H1 (cell line): ENCODE data around the gene NPSR1. TPM values are rescaled to one million over a fixed set of nuclear protein-coding genes. Genes with fewer than 3 reads are reported as not detected.

Experiments
- SIN3A ChIP-seq, 2 experiments: IDR thresholded peaks in 1 of 2; conservative IDR thresholded peaks in 1 of 2; 2 replicates each; pipeline ENCODE4 v1.6.1; 2011 to 2012; ENCODE audit warnings: low read length in 2 of 2, improper control_type of control experiment in 1 of 2, low read depth in 1 of 2, mild to moderate bottlenecking in 1 of 2
- polyA plus RNA-seq, 7 experiments: library from polyadenylated mRNA; depleted of rRNA in 3 of 7; stranded (reverse) in 5 of 7; unstranded in 2 of 7; fragments of >200 nt in 5 of 7; fragments of 200-250 nt in 2 of 7; gene quantifications; 1 replicate in 5 of 7; 2 replicates in 1 of 7; 4 replicates in 1 of 7; pipeline versions ENCODE4 v1.2.1 to v1.2.3, GENCODE V29; 2011 to 2013; ENCODE audit warnings: missing spikeins in 2 of 7, mixed read lengths in 2 of 7
- total RNA-seq: library from RNA; stranded (reverse); fragmentation: NEBNext Ultra II Directional; extraction: Animal tissue kit (Norgen Biotek cat#: 25700); gene quantifications from 2 replicates; pipeline ENCODE4 v1.2.1, GENCODE V29; 2021

The NPSR1 gene
- total and polyA plus RNA-seq, 2 of the 8 experiments (the other 6 are each of a cell fraction or from before 2014, with no cell fraction given) = not detected

DNA sequence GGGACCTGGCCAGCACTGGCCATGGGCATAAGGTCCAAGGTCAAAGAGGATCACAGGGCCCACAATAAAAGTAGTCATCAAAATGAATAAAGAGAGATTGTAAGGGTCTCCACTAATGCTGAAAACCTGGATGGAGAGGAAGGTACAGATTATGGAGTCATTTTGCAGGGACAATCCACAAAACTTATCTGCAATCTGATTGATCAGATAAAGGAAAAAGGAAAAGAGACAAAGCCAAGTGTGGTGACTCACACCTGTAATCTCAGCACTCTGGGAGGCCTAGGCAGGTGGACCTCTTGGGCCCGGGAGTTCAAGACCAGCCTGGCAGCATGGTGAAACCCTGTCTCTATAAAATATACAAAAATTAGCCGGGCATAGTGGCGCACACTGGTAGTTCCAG, 174.0 kb downstream of the NPSR1 start (continued):
- TF ChIP-seq SIN3A (conservative IDR thresholded peaks at IDR 0.05 in 1 of 2, IDR thresholded peaks at IDR 0.05 in 1 of 2; ENCODE audit: low read depth in 1 of 2, low read length in 2 of 2) = no peak
- TF ChIP-seq, all 59 proteins: peak for 0
